ENCODE measurements around the gene NET1. TPM values are rescaled to one million over a fixed set of nuclear protein-coding genes. Genes with fewer than 3 reads are reported as not detected.

The NET1 gene
- total and polyA plus RNA-seq, 12 donors, result 6.0 to 22.6 (median 16.7) TPM

- Histone ChIP-seq H3K27me3 (no peaks in the 10 kb centered on the region), H3K4me1 (peaks cover 0 to 7% (median 3%) of the 10 kb centered on the region in 9 donors), H3K9me3 (no peaks in the 10 kb centered on the region), H3K36me3 (no peaks in the 10 kb centered on the region), H3K4me3 (no peak overlapping the region), H3K27ac (no peak overlapping the region)
- TF ChIP-seq, protein P1, sequence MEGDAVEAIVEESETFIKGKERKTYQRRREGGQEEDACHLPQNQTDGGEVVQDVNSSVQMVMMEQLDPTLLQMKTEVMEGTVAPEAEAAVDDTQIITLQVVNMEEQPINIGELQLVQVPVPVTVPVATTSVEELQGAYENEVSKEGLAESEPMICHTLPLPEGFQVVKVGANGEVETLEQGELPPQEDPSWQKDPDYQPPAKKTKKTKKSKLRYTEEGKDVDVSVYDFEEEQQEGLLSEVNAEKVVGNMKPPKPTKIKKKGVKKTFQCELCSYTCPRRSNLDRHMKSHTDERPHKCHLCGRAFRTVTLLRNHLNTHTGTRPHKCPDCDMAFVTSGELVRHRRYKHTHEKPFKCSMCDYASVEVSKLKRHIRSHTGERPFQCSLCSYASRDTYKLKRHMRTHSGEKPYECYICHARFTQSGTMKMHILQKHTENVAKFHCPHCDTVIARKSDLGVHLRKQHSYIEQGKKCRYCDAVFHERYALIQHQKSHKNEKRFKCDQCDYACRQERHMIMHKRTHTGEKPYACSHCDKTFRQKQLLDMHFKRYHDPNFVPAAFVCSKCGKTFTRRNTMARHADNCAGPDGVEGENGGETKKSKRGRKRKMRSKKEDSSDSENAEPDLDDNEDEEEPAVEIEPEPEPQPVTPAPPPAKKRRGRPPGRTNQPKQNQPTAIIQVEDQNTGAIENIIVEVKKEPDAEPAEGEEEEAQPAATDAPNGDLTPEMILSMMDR (IDR thresholded peaks at IDR 0.05), result no peak
- ATAC-seq (no peak), DNase-seq (no peak)
- 78 to 83% methylated on average over 4 of the region's 4 CpGs for WGBS, 2 donors
- intact Hi-C loops (cut with DNase I), result loop anchor here in 8 of 10 donors (1.0 to 10.0 kb wide), 5 partner anchors 96 to 434 kb away; no protein-coding TSS in a partner anchor
Observed at GRCh38 chr10:5441106-5441505, 28.7 kb downstream of the NET1 start.

- Histone ChIP-seq H3K4me3 (no peak overlapping the region), H3K27me3 (no peaks in the 10 kb centered on the region), H3K27ac (no peak overlapping the region), H3K9me3 (no peaks in the 10 kb centered on the region), H3K4me1 (peaks cover 0 to 19% (median 7%) of the 10 kb centered on the region in 9 donors), H3K36me3 (no peaks in the 10 kb centered on the region)
- intact Hi-C loops (cut with DNase I), result loop anchor here in 7 of 10 donors (1.0 to 10.0 kb wide), 5 partner anchors 95 to 432 kb away; no protein-coding TSS in a partner anchor
- DNase-seq (peak in 1 of 2 donors; percentile 54), ATAC-seq (no peak)
- 67 to 71% methylated on average over 9 of the region's 9 CpGs for WGBS, 2 donors
- TF ChIP-seq, protein P1 (IDR thresholded peaks at IDR 0.05), result peak; percentile 62 to 90 (median 79)
Observed at GRCh38 chr10:5442065-5442989, 30.0 kb downstream of the NET1 start.

- DNase-seq (no peak), ATAC-seq (no peak)
- peaks cover 0 to 25% (median 7%) of the 10 kb centered on the region in 9 donors for H3K4me1 ChIP-seq
- TF ChIP-seq, protein P1 (IDR thresholded peaks at IDR 0.05), result no peak
- no peaks in the 10 kb centered on the region for H3K36me3 ChIP-seq
- H3K4me3 ChIP-seq, result no peak overlapping the region
- 92 to 100% methylated on average over 1 of the region's 1 CpG for WGBS, 2 donors
- no peaks in the 10 kb centered on the region for H3K27me3 ChIP-seq
- H3K27ac ChIP-seq, result no peak overlapping the region
- intact Hi-C loops (cut with DNase I), result loop anchor here in 7 of 10 donors (1.0 to 10.0 kb wide), 5 partner anchors 94 to 432 kb away; no protein-coding TSS in a partner anchor
- H3K9me3 ChIP-seq, result no peaks in the 10 kb centered on the region
Observed at GRCh38 chr10:5442990-5443370, 30.6 kb downstream of the NET1 start.

- no peaks in the 10 kb centered on the region for H3K27me3 ChIP-seq
- no peak overlapping the region for H3K4me3 ChIP-seq
- no peak overlapping the region for H3K27ac ChIP-seq
- no peak for DNase-seq
- peaks cover 0 to 29% (median 7%) of the 10 kb centered on the region in 9 donors for H3K4me1 ChIP-seq
- H3K9me3 ChIP-seq, result no peaks in the 10 kb centered on the region
- intact Hi-C loops (cut with DNase I), result loop anchor here in 7 of 10 donors (2.0 to 10.0 kb wide), 4 partner anchors 94 to 431 kb away; no protein-coding TSS in a partner anchor
- ATAC-seq, result no peak
- WGBS, 2 donors, result 88 to 90% methylated on average over 1 of the region's 1 CpG
- TF ChIP-seq, protein P1 (IDR thresholded peaks at IDR 0.05), result no peak
- H3K36me3 ChIP-seq, result no peaks in the 10 kb centered on the region
Observed at GRCh38 chr10:5443429-5443828, 31.1 kb downstream of the NET1 start.

Measured in heart right ventricle (tissue), 16 donors.